ENCODE data around the gene TAGAP. TPM values are rescaled to one million over a fixed set of nuclear protein-coding genes. Genes with fewer than 3 reads are reported as not detected.

Gene TAGAP
- total and polyA plus RNA-seq, 4 donors: 3.1 to 7.7 (median 3.7) TPM

GRCh38 chr6:159062564-159062945, 17.8 kb upstream of the TAGAP start:
- WGBS (ENCODE audit: insufficient coverage): 94% methylated on average over 3 of the region's 3 CpGs
- H3K4me1 ChIP-seq (ENCODE audit: control insufficient read depth, insufficient read depth, low read length): no peaks in the 10 kb centered on the region
- H3K4me3 ChIP-seq (ENCODE audit: low read depth, low read length): no peak overlapping the region
- H3K27ac ChIP-seq (ENCODE audit: low read depth, low read length): no peak overlapping the region
- no peak for DNase-seq (ENCODE audit: low read depth in 4 of 6, low spot score in 6 of 6)
- H3K36me3 ChIP-seq (ENCODE audit: control insufficient read depth, insufficient read depth, low read length): no peaks in the 10 kb centered on the region
- peaks cover 2% of the 10 kb centered on the region for H3K9me3 ChIP-seq (ENCODE audit: control insufficient read depth, insufficient read depth, low read length)
- no peaks in the 10 kb centered on the region for H3K27me3 ChIP-seq (ENCODE audit: control insufficient read depth, insufficient read depth, low read length)

- Histone ChIP-seq H3K4me1 (ENCODE audit: control insufficient read depth, insufficient read depth, low read length) (no peaks in the 10 kb centered on the region), H3K27me3 (ENCODE audit: control insufficient read depth, insufficient read depth, low read length) (no peaks in the 10 kb centered on the region), H3K36me3 (ENCODE audit: control insufficient read depth, insufficient read depth, low read length) (no peaks in the 10 kb centered on the region), H3K9me3 (ENCODE audit: control insufficient read depth, insufficient read depth, low read length) (peaks cover 2% of the 10 kb centered on the region), H3K27ac (ENCODE audit: low read depth, low read length) (no peak overlapping the region), H3K4me3 (ENCODE audit: low read depth, low read length) (no peak overlapping the region)
- DNase-seq (ENCODE audit: low read depth in 4 of 6, low spot score in 6 of 6): no peak
- WGBS (ENCODE audit: insufficient coverage): 91% methylated on average over 4 of the region's 10 CpGs
Observed at GRCh38 chr6:159061805-159062563, 17.2 kb upstream of the TAGAP start.

- Histone ChIP-seq H3K27ac (ENCODE audit: low read depth, low read length) (no peak overlapping the region), H3K27me3 (ENCODE audit: control insufficient read depth, insufficient read depth, low read length) (no peaks in the 10 kb centered on the region), H3K4me1 (ENCODE audit: control insufficient read depth, insufficient read depth, low read length) (no peaks in the 10 kb centered on the region), H3K4me3 (ENCODE audit: low read depth, low read length) (no peak overlapping the region), H3K9me3 (ENCODE audit: control insufficient read depth, insufficient read depth, low read length) (peaks cover 2% of the 10 kb centered on the region), H3K36me3 (ENCODE audit: control insufficient read depth, insufficient read depth, low read length) (no peaks in the 10 kb centered on the region)
- no peak for DNase-seq (ENCODE audit: low read depth in 4 of 6, low spot score in 6 of 6)
- 91% methylated on average over 7 of the region's 7 CpGs for WGBS (ENCODE audit: insufficient coverage)
Observed at GRCh38 chr6:159061146-159061545, 16.4 kb upstream of the TAGAP start.

GRCh38 chr6:159059885-159060506, 15.2 kb upstream of the TAGAP start:
- DNase-seq (ENCODE audit: low read depth in 4 of 6, low spot score in 6 of 6): no peak
- H3K36me3 ChIP-seq (ENCODE audit: control insufficient read depth, insufficient read depth, low read length): no peaks in the 10 kb centered on the region
- H3K4me1 ChIP-seq (ENCODE audit: control insufficient read depth, insufficient read depth, low read length): no peaks in the 10 kb centered on the region
- no peak overlapping the region for H3K4me3 ChIP-seq (ENCODE audit: low read depth, low read length)
- H3K27ac ChIP-seq (ENCODE audit: low read depth, low read length): no peak overlapping the region
- 100% methylated on average over 2 of the region's 7 CpGs for WGBS (ENCODE audit: insufficient coverage)
- peaks cover 2% of the 10 kb centered on the region for H3K9me3 ChIP-seq (ENCODE audit: control insufficient read depth, insufficient read depth, low read length)
- no peaks in the 10 kb centered on the region for H3K27me3 ChIP-seq (ENCODE audit: control insufficient read depth, insufficient read depth, low read length)

GRCh38 chr6:159059141-159059540, 14.3 kb upstream of the TAGAP start:
- WGBS (ENCODE audit: insufficient coverage): 93% methylated on average over 2 of the region's 3 CpGs
- no peak for DNase-seq (ENCODE audit: low read depth in 4 of 6, low spot score in 6 of 6)
- Histone ChIP-seq H3K27ac (ENCODE audit: low read depth, low read length) (no peak overlapping the region), H3K9me3 (ENCODE audit: control insufficient read depth, insufficient read depth, low read length) (peaks cover 2% of the 10 kb centered on the region), H3K4me3 (ENCODE audit: low read depth, low read length) (no peak overlapping the region), H3K36me3 (ENCODE audit: control insufficient read depth, insufficient read depth, low read length) (no peaks in the 10 kb centered on the region), H3K27me3 (ENCODE audit: control insufficient read depth, insufficient read depth, low read length) (no peaks in the 10 kb centered on the region), H3K4me1 (ENCODE audit: control insufficient read depth, insufficient read depth, low read length) (no peaks in the 10 kb centered on the region)

GRCh38 chr6:159056899-159057298, 12.1 kb upstream of the TAGAP start:
- Histone ChIP-seq H3K4me1 (ENCODE audit: control insufficient read depth, insufficient read depth, low read length) (no peaks in the 10 kb centered on the region), H3K27me3 (ENCODE audit: control insufficient read depth, insufficient read depth, low read length) (no peaks in the 10 kb centered on the region), H3K27ac (ENCODE audit: low read depth, low read length) (peak overlapping the region; percentile 3), H3K4me3 (ENCODE audit: low read depth, low read length) (no peak overlapping the region), H3K9me3 (ENCODE audit: control insufficient read depth, insufficient read depth, low read length) (peaks cover 2% of the 10 kb centered on the region), H3K36me3 (ENCODE audit: control insufficient read depth, insufficient read depth, low read length) (no peaks in the 10 kb centered on the region)
- no peak for DNase-seq (ENCODE audit: low read depth in 4 of 6, low spot score in 6 of 6)
- 90% methylated on average over 3 of the region's 6 CpGs for WGBS (ENCODE audit: insufficient coverage)

GRCh38 chr6:159056432-159056831, 11.6 kb upstream of the TAGAP start:
- Histone ChIP-seq H3K4me3 (ENCODE audit: low read depth, low read length) (no peak overlapping the region), H3K27me3 (ENCODE audit: control insufficient read depth, insufficient read depth, low read length) (no peaks in the 10 kb centered on the region)
- WGBS (ENCODE audit: insufficient coverage): 33% methylated on average over 2 of the region's 2 CpGs

GRCh38 chr6:159056003-159056402, 11.2 kb upstream of the TAGAP start:
- Histone ChIP-seq H3K9me3 (ENCODE audit: control insufficient read depth, insufficient read depth, low read length) (no peaks in the 10 kb centered on the region), H3K4me1 (ENCODE audit: control insufficient read depth, insufficient read depth, low read length) (no peaks in the 10 kb centered on the region), H3K4me3 (ENCODE audit: low read depth, low read length) (no peak overlapping the region), H3K36me3 (ENCODE audit: control insufficient read depth, insufficient read depth, low read length) (no peaks in the 10 kb centered on the region), H3K27me3 (ENCODE audit: control insufficient read depth, insufficient read depth, low read length) (no peaks in the 10 kb centered on the region), H3K27ac (ENCODE audit: low read depth, low read length) (peak overlapping the region; percentile 3)
- DNase-seq (ENCODE audit: low read depth in 4 of 6, low spot score in 6 of 6): no peak
- no CpG with 5 or more reads among the region's 3 CpGs for WGBS (ENCODE audit: insufficient coverage)

More at GRCh38 chr6:159056432-159056831, 11.6 kb upstream of the TAGAP start:
- Histone ChIP-seq H3K9me3 (ENCODE audit: control insufficient read depth, insufficient read depth, low read length) (peaks cover 1% of the 10 kb centered on the region), H3K27ac (ENCODE audit: low read depth, low read length) (peak overlapping the region; percentile 3), H3K4me1 (ENCODE audit: control insufficient read depth, insufficient read depth, low read length) (no peaks in the 10 kb centered on the region), H3K36me3 (ENCODE audit: control insufficient read depth, insufficient read depth, low read length) (no peaks in the 10 kb centered on the region)
- peak in 1 of 6 donors; percentile 34 for DNase-seq (ENCODE audit: low read depth in 4 of 6, low spot score in 6 of 6)

- Histone ChIP-seq H3K27ac (ENCODE audit: low read depth, low read length) (no peak overlapping the region), H3K4me1 (ENCODE audit: control insufficient read depth, insufficient read depth, low read length) (no peaks in the 10 kb centered on the region), H3K36me3 (ENCODE audit: control insufficient read depth, insufficient read depth, low read length) (no peaks in the 10 kb centered on the region), H3K4me3 (ENCODE audit: low read depth, low read length) (no peak overlapping the region), H3K27me3 (ENCODE audit: control insufficient read depth, insufficient read depth, low read length) (no peaks in the 10 kb centered on the region), H3K9me3 (ENCODE audit: control insufficient read depth, insufficient read depth, low read length) (no peaks in the 10 kb centered on the region)
- DNase-seq (ENCODE audit: low read depth in 4 of 6, low spot score in 6 of 6): no peak
- 90% methylated on average over 4 of the region's 12 CpGs for WGBS (ENCODE audit: insufficient coverage)
Observed at GRCh38 chr6:159053781-159054398, 9.1 kb upstream of the TAGAP start.

Measured in spinal cord (tissue), 10 donors.